GM06990 (cell line): ENCODE data around the gene COL18A1.

ENCODE experiments used
- DNase-seq: peaks from one replicate; pipeline ENCODE4 v3.0.0-alpha.2; 2011; ENCODE audit not compliant: insufficient read length; ENCODE audit errors: extremely low read depth
- H3K27me3 ChIP-seq: replicated peaks from 2 replicates; pipeline ENCODE4 v1.6.0; 2011; ENCODE audit warnings: low read length; ENCODE audit not compliant: control insufficient read depth, insufficient read depth
- H3K36me3 ChIP-seq: 2 replicates; pipeline ENCODE4 v1.5.1; 2011; ENCODE audit warnings: low read length; ENCODE audit not compliant: control insufficient read depth, insufficient read depth
- H3K4me3 ChIP-seq: replicated peaks from 2 replicates; pipeline ENCODE4 v1.5.1; 2011; ENCODE audit warnings: low read depth, mild to moderate bottlenecking, control low read depth, low read length
- CTCF ChIP-seq: IDR thresholded peaks from 2 replicates; pipeline ENCODE4 v1.5.1; 2011; ENCODE audit warnings: low read length, control low read depth, mild to moderate bottlenecking, inconsistent platforms; ENCODE audit not compliant: insufficient read depth, poor library complexity, severe bottlenecking

Gene COL18A1

GRCh38 chr21:45423968-45424853, 19.2 kb downstream of the COL18A1 start:
- H3K4me3 ChIP-seq, result no peak overlapping the region
- no peaks in the 10 kb centered on the region; the same call in 1 of the 2 replicates for H3K27me3 ChIP-seq
- no peak for DNase-seq
- no peak for TF ChIP-seq CTCF
- H3K36me3 ChIP-seq, result no peaks in the 10 kb centered on the region

DNA sequence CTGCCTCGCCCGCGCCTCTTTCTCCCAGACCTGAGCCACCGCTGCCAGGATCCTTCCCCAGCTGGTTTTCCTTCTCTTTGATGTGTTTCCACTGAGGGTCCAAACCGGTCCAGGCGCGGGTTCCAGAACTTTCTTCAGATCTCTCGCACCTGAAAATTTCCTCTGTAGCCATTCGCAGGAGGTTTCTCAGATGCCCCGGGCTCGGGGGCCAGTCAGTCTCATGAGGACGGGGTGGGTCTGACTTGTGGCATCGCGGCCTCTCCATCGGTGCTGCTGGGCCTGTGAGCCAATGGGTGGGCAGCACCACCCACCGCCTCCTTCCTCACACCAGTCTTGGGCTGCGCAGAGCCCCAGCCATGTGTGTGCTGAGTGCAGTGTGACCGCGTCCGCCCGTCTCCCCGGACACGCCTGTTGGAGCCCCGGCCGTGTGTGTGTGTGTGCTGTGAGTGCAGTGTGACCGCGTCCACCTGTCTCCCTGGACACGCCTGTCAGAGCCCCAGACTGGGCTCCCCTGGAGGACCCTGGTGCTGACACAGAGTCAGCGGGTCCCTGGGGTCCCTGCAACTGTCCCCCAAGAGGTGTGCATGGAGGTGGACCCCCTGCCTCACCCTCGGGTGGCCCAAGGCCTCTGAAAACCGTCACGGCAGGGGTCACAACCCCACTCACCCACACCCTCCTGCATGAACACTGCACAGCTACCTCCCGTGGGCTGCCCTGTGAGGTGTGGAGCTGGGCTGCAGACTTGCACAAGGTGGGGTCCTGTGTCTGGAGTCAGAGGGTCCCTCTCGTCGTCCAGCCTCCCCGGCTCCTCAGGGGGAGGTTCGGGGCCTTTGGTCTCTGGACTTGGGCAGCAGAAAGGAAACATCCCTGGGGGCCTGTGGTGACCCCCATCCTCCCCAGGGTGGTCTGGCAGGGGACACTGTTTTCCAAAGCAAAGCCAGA, 20.2 kb downstream of the COL18A1 start:
- no peaks in the 10 kb centered on the region for H3K36me3 ChIP-seq
- H3K27me3 ChIP-seq, result no peaks in the 10 kb centered on the region; the same call in 1 of the 2 replicates
- TF ChIP-seq CTCF, result no peak
- DNase-seq, result no peak
- no peak overlapping the region for H3K4me3 ChIP-seq

DNA sequence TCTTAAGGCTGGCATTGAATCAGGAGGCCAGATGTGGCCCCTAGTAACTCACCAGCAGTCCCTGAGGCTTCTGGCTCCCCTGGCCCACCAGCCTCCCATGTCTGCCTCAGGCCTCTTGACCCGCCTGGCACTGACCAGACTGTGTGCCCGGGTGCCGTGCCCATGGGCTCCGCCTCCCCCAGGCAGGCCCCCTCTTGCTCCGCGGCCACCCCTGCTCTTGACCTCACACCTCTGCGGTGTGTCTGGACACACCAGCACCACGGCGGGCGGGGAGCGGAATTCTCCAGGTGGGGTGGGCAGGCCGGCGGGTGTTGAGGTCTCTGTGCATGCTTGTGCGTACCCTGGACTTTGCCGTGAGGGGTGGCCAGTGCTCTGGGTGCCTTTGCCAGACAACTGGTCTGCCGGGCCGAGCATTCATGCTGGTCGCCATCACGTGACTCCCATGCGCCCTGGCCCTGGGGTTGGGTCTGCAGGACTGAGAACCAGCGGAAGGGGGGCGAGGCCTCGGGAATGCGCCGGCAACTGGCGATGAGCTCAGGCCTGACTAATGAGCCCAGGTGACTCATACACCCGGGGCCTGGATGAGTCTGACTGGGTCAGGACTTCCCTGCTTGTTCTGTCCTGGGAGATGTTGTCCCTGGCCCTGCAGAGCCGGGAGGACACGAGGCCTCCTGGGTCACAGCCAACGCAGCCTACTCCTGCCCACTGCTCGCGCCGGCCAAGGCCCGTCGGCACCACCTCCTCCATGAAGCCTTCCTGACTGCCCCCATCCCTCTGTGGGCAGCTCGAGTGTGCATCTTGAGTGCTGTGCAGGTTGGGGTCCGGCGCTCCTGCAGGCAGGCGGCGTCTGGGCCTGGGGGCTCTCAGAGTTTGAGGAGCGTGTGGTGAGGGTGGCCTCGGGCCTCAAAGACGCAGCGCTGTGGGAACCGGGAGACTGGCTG, 22.6 kb downstream of the COL18A1 start:
- Histone ChIP-seq H3K27me3 (no peaks in the 10 kb centered on the region; the same call in 1 of the 2 replicates), H3K36me3 (no peaks in the 10 kb centered on the region), H3K4me3 (no peak overlapping the region)
- no peak for DNase-seq
- TF ChIP-seq CTCF, result no peak

DNA sequence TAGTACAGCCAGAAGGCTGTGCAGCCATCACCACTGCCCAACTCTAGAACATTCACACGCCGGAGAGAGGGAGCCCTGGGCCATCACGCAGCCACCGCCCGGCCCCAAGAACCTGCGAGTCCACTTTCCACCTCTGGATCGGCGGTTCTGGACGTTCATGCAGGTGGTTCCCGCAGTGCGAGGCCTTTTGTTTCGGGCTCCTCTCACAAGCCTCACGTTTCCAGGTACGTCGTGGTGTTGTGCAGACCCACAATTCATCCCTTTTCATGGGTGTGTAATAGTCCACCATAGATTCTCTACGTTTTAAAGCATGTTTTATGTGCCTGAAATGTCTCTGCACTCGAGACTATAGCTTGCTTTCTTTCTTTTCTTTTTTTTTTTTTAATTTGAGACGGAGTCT, 23.6 kb downstream of the COL18A1 start:
- DNase-seq, result no peak
- TF ChIP-seq CTCF, result no peak
- H3K4me3 ChIP-seq, result no peak overlapping the region
- H3K36me3 ChIP-seq, result no peaks in the 10 kb centered on the region
- H3K27me3 ChIP-seq, result no peaks in the 10 kb centered on the region; the same call in 1 of the 2 replicates
